A549 (cell line): ENCODE data around the gene WFIKKN1. TPM values are rescaled to one million over a fixed set of nuclear protein-coding genes. Genes with fewer than 3 reads are reported as not detected.
A peak's percentile ranks its signal among the peaks of the same experiment; 100 is the strongest.

Source experiments
- ATAC-seq, 2 experiments: fragments of 200-7000 bp in 1 of 2; fragments of >200 bp in 1 of 2; cut with Nextera tagmentation in 1 of 2; cut with Tn5 transposase in 1 of 2; 3 replicates each; pipeline versions ENCODE4 v1.8.0 to v1.9.1; 2018 to 2020; ENCODE audit warnings: mild to moderate bottlenecking in 1 of 2, moderate library complexity in 1 of 2
- CTCF ChIA-PET: fragments of 300-600 bp; sonication (Branson Sonifier 250); formaldehyde crosslinking; extraction: SDS; loops from one replicate; lab custom pipeline; 2021; ENCODE audit warnings: antibody characterized with exemption, inconsistent platforms; lab: Yijun Ruan, JAX
- POLR2A ChIA-PET: fragments of 350-600 bp; formaldehyde crosslinking; extraction: SDS; loops from one replicate; lab custom pipeline; 2021; ENCODE audit warnings: antibody characterized with exemption, inconsistent platforms; lab: Yijun Ruan, JAX
- DNase-seq, 2 experiments: peaks; one replicate each; pipeline versions ENCODE4 v3.0.0 to v3.0.0-alpha.2; 2011 to 2016; ENCODE audit warnings: low read depth in 1 of 2, low spot score in 1 of 2
- FAIRE-seq: peaks from 2 replicates; lab custom pipeline; 2011; peaks lifted over from hg19 to GRCh38; lab: Jason Lieb, UNC
- H3K27ac ChIP-seq, 2 experiments: fragments of >200 bp; sonication (Bioruptor Twin); formaldehyde crosslinking; 3 replicates each; pipeline ENCODE4 v1.5.1; 2016 to 2017
- H3K4me1 ChIP-seq: fragments of >200 bp; sonication (Bioruptor Twin); formaldehyde crosslinking; 3 replicates; pipeline ENCODE4 v1.6.1; 2016
- H3K4me2 ChIP-seq: fragments of >200 bp; sonication (Bioruptor Twin); formaldehyde crosslinking; 3 replicates; pipeline ENCODE4 v1.6.1; 2016
- H3K4me3 ChIP-seq: fragments of >200 bp; sonication (Bioruptor Twin); formaldehyde crosslinking; 3 replicates; pipeline ENCODE4 v1.5.1; 2016
- H3K9me3 ChIP-seq: fragments of >200 bp; sonication (Bioruptor Twin); formaldehyde crosslinking; 3 replicates; pipeline ENCODE4 v1.6.1; 2016
- CEBPB ChIP-seq, 2 experiments: fragments of >200 bp in 1 of 2; sonication (Bioruptor Twin) in 1 of 2; formaldehyde crosslinking in 1 of 2; IDR thresholded peaks; 2 replicates each; pipeline ENCODE4 v1.6.1; 2012 to 2016
- EHF ChIP-seq: fragments of 250-450 bp; sonication (Bioruptor Pico); IDR thresholded peaks from 2 replicates; pipeline ENCODE4 v1.5.0; 2020; ENCODE audit warnings: mild to moderate bottlenecking
- EP300 ChIP-seq, 2 experiments: fragments of >200 bp; sonication (Bioruptor Twin); formaldehyde crosslinking; IDR thresholded peaks; 2 replicates in 1 of 2; 3 replicates in 1 of 2; pipeline ENCODE4 v1.6.1; 2016 to 2017
- ESRRA ChIP-seq: fragments of 150-350 bp; IDR thresholded peaks from 2 replicates; pipeline ENCODE4 v1.6.1; 2014; ENCODE audit warnings: mild to moderate bottlenecking, low read length, borderline replicate concordance
- HEYL ChIP-seq: fragments of 250-450 bp; sonication (Bioruptor Pico); IDR thresholded peaks from 2 replicates; pipeline ENCODE4 v1.8.0; 2021; ENCODE audit warnings: mild to moderate bottlenecking, moderate library complexity
- HOXB13 ChIP-seq: fragments of 250-450 bp; sonication (Bioruptor Pico); IDR thresholded peaks from 2 replicates; pipeline ENCODE4 v1.5.0; 2020; ENCODE audit warnings: low read depth, mild to moderate bottlenecking, moderate library complexity
- HOXB5 ChIP-seq: fragments of 250-450 bp; sonication (Bioruptor Pico); IDR thresholded peaks from 2 replicates; pipeline ENCODE4 v1.5.0; 2020; ENCODE audit warnings: mild to moderate bottlenecking, moderate library complexity
- JUN ChIP-seq, 2 experiments: fragments of >200 bp; sonication (Bioruptor Twin); formaldehyde crosslinking; IDR thresholded peaks; 2 replicates in 1 of 2; 3 replicates in 1 of 2; pipeline ENCODE4 v1.6.1; 2016 to 2017
- KDM5A ChIP-seq: fragments of 200-600 bp; sonication (generic); IDR thresholded peaks from 2 replicates; pipeline ENCODE4 v1.6.1; 2016; ENCODE audit warnings: antibody characterized with exemption, mild to moderate bottlenecking
- RCOR1 ChIP-seq: fragments of 150-350 bp; IDR thresholded peaks from 2 replicates; pipeline ENCODE4 v1.6.1; 2014; ENCODE audit warnings: antibody characterized with exemption, low read length, low read depth
- RNF2 ChIP-seq: fragments of 200-600 bp; sonication (generic); IDR thresholded peaks from 2 replicates; pipeline ENCODE4 v1.6.1; 2016; ENCODE audit warnings: low read depth, mild to moderate bottlenecking, antibody characterized with exemption, moderate library complexity, borderline replicate concordance
- WGBS: methylation state at CpG from one replicate; pipeline ENCODE4 v1.1.6; 2017; ENCODE audit errors: missing lambda C conversion rate; 5-methylcytosine and 5-hydroxymethylcytosine counted together
- polyA plus RNA-seq, 4 experiments: library from polyadenylated mRNA; depleted of rRNA in 3 of 4; stranded (reverse); fragments of >200 nt; fragmentation: RNase III in 1 of 4; extraction: RNeasy Plus Mini Kit Qiagen cat#74134 plus additional on column Dnase treatment in 1 of 4; gene quantifications; 2 replicates in 3 of 4; 3 replicates in 1 of 4; pipeline ENCODE4 v1.2.3, GENCODE V29; 2011 to 2017
- TF ChIP-seq, protein P1 (sequence below): fragments of 250-450 bp; sonication (Bioruptor Pico); IDR thresholded peaks from 2 replicates; pipeline ENCODE4 v1.5.0; 2021; ENCODE audit warnings: mild to moderate bottlenecking, moderate library complexity, borderline replicate concordance
- TF ChIP-seq, protein P2 (sequence below): IDR thresholded peaks from 2 replicates; pipeline ENCODE4 v1.6.1; 2012
- TF ChIP-seq, protein P3 (sequence below): fragments of >200 bp; sonication (Bioruptor Twin); formaldehyde crosslinking; IDR thresholded peaks from 3 replicates; pipeline ENCODE4 v1.6.1; 2016
- TF ChIP-seq, protein P4 (sequence below): fragments of 250-450 bp; sonication (Bioruptor Pico); IDR thresholded peaks from 2 replicates; pipeline ENCODE4 v1.5.0; 2020; ENCODE audit warnings: low read depth, mild to moderate bottlenecking, moderate library complexity

WFIKKN1 gene
- polyA plus RNA-seq, 2 of the 4 experiments (the other 2 are of a cell fraction) = 0.05 to 0.23 TPM

DNA sequence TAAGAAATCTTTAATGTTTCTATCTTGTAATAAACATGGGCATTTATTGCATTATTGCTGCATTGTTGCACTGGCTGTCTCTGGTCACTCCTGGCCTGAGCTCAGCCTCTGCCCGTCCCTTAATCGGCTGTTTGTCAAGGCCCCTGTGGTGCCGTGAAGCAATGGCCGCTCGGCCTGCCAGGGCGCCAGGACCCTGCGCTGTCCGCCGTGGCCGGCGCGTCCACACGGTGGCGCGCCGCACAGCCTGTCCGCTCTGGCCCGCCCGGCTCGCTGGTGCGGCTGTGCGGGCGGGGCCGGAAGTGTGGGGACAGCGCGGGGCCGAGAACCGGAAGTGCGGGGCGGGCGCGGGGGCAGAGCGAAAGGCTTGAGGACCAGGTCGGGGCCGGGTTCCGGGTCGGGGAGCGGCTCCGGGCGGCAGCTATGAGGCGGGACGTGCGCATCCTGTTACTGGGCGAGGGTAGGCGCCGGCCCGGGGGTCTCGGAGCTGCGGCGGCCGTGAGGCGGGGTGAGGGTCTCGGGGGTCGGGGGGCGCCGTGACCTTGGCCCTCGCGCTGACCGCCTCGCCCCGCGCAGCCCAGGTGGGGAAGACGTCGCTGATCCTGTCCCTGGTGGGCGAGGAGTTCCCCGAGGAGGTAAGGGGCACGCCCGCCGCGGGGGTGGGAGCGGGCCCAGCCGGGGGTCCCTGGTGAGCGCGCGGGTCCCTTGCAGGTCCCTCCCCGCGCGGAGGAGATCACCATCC is 37.2 kb downstream of the WFIKKN1 start, which contains the start of gene RHOT2 (continued):
- TF ChIP-seq EHF (CRISPR knock-in tag) = no peak
- TF ChIP-seq HOXB13 (CRISPR knock-in tag) = no peak
- TF ChIP-seq HEYL (CRISPR knock-in tag) = no peak
- TF ChIP-seq, protein P1, sequence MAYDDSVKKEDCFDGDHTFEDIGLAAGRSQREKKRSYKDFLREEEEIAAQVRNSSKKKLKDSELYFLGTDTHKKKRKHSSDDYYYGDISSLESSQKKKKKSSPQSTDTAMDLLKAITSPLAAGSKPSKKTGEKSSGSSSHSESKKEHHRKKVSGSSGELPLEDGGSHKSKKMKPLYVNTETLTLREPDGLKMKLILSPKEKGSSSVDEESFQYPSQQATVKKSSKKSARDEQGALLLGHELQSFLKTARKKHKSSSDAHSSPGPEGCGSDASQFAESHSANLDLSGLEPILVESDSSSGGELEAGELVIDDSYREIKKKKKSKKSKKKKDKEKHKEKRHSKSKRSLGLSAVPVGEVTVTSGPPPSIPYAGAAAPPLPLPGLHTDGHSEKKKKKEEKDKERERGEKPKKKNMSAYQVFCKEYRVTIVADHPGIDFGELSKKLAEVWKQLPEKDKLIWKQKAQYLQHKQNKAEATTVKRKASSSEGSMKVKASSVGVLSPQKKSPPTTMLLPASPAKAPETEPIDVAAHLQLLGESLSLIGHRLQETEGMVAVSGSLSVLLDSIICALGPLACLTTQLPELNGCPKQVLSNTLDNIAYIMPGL (CRISPR knock-in tag) = no peak
- TF ChIP-seq ESRRA = no peak
- TF ChIP-seq, all 56 proteins: peak for 14

DNA sequence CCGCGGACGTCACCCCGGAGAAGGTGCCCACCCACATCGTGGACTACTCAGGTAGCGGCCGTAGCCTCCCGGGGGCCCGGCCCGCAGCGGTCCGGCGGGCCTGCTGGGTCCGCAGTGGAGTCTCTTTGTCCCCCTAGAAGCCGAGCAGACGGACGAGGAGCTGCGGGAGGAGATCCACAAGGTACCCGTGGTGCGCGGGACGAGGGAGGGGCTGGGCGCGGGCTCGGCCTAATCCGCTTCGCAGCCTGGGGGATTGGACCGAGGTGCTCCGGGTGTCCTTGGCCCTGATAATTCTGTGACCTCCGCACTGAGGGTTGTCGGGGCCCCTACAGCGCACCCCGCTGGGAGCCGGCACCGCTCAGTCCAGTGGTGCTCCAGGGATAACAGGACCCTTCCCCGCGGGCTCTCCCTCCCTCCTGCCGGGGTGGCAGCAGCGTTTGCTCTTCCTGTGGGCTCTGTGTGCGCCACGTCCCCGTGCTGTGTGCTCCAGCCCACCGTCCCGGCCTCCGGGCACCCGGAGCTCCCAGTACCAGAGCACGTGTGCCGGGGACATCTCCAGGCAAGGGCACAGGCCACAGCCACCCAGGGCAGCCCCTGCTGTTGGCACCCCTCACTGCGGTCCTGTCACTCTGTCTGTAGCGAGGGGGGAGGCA is 37.9 kb downstream of the WFIKKN1 start:
- Histone ChIP-seq H3K27ac (peak overlapping the region; percentile 90 to 93), H3K9me3 (no peaks in the 10 kb centered on the region), H3K4me2 (peak overlapping the region; percentile 97), H3K4me3 (peak overlapping the region; percentile 98), H3K4me1 (peaks cover 11% of the 10 kb centered on the region)
- no peak for FAIRE-seq
- peak; percentile 8 to 14; a peak in 3 of 6 replicates for ATAC-seq
- CTCF ChIA-PET = interaction anchor here (0.6 to 13.5 kb wide), 12 partner anchors 7 to 942 kb away, joined by 3 to 105 read pairs (median 12); partner anchors contain the start of genes RHBDL1, STUB1, WDR24 and WDR90
- TF ChIP-seq HOXB5 (CRISPR knock-in tag) (no peak), CEBPB (IDR thresholded peaks at IDR 0.05) (no peak), KDM5A (0 out of 2 replicates have a peak, but pooled peaks have one; percentile 25), EP300 (IDR thresholded peaks at IDR 0.05) (no peak), RNF2 (0 out of 2 replicates have a peak, but pooled peaks have one; percentile 2), JUN (IDR thresholded peaks at IDR 0.05) (no peak)
- TF ChIP-seq, protein P1 (CRISPR knock-in tag) = no peak
- TF ChIP-seq, protein P2, sequence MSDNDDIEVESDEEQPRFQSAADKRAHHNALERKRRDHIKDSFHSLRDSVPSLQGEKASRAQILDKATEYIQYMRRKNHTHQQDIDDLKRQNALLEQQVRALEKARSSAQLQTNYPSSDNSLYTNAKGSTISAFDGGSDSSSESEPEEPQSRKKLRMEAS = 0 out of 2 replicates have a peak, but pooled peaks have one; percentile 17
- POLR2A ChIA-PET = no interaction called here
- no peak for DNase-seq
- 18% methylated on average over 14 of the region's 50 CpGs for WGBS

DNA sequence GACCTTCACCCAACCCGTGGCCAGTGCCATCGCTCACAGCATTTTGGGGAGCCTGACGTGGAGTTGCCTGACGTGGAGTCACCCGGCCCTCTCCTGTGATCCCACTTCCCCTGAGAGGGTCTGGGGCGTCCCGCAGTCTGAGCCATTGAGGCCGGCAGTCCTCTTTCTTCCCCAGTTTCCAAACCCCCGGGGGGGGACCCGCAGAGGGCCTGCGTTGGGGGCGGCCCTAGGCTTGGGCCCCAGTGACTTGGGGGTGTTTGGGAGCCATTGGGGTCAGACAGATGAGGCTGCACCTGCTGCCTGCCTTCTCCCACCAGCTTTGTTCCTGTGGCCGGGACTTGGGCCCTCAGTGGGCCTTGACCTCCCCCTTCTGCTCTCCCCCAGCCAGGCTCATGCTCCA is 38.9 kb downstream of the WFIKKN1 start:
- no peaks in the 10 kb centered on the region for H3K9me3 ChIP-seq
- WGBS = 88% methylated on average over 11 of the region's 13 CpGs
- no peak overlapping the region for H3K4me3 ChIP-seq
- no peak for TF ChIP-seq RCOR1
- TF ChIP-seq, protein P3, sequence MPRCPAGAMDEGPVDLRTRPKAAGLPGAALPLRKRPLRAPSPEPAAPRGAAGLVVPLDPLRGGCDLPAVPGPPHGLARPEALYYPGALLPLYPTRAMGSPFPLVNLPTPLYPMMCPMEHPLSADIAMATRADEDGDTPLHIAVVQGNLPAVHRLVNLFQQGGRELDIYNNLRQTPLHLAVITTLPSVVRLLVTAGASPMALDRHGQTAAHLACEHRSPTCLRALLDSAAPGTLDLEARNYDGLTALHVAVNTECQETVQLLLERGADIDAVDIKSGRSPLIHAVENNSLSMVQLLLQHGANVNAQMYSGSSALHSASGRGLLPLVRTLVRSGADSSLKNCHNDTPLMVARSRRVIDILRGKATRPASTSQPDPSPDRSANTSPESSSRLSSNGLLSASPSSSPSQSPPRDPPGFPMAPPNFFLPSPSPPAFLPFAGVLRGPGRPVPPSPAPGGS = no peak
- TF ChIP-seq, protein P4, sequence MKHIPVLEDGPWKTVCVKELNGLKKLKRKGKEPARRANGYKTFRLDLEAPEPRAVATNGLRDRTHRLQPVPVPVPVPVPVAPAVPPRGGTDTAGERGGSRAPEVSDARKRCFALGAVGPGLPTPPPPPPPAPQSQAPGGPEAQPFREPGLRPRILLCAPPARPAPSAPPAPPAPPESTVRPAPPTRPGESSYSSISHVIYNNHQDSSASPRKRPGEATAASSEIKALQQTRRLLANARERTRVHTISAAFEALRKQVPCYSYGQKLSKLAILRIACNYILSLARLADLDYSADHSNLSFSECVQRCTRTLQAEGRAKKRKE (CRISPR knock-in tag) = no peak
- CTCF ChIA-PET = interaction anchor here (0.7 to 2.7 kb wide), 3 partner anchors 9 to 41 kb away, joined by 3 to 18 read pairs (median 3); no protein-coding TSS in a partner anchor
- H3K4me2 ChIP-seq = peak overlapping the region; percentile 97
- POLR2A ChIA-PET = interaction anchor here (0.6 kb wide), 1 partner anchor 15 kb away, joined by 3 read pairs; the partner anchor contains the start of gene JMJD8
- H3K4me1 ChIP-seq = peaks cover 15% of the 10 kb centered on the region
- ATAC-seq = no peak
- FAIRE-seq = no peak
- no peak overlapping the region for H3K27ac ChIP-seq
- no peak for DNase-seq
